Measurements from ENCODE around the gene AGER. TPM values are rescaled to one million over a fixed set of nuclear protein-coding genes. Genes with fewer than 3 reads are reported as not detected.

AGER gene
- total and polyA plus RNA-seq, 9 of the 15 experiments (the other 6 are each of a cell fraction or from before 2014, with no cell fraction given) = 1.2 to 11.5 (median 4.1) TPM

DNA sequence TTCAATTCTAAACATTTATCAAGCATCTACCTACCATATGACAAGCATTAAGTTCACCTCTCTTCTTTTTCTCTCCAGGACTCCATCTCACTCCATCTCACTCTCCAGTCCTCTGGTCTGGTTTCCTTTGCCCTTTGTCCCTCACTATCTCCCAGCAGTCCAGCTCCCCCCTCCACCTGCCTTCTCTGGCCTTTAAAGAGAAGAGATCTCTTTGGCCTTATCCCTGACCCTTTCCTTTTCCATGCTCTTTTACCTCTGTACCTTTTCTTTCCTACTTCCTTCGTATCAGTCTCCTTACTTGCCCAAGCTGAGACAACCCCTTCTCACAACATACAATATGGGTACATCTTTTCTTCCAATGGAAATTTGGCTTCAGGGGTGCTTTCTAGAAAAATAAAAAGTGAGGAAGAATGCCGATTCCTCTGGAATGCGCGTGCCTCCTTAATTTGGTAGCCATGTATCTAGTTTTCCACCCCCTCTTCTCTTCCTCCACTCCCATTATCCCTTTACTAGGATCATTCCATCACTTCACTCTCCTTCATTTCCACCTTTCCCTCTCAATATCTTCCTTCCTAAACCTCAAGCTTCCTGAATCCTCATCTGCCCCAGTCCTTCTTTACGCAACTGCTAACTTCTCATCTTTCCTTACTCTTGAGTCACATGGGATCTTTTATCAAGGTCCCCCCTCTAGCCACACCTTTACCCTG, 7.4 kb downstream of the AGER start (continued):
- TF ChIP-seq HNRNPL (IDR thresholded peaks at IDR 0.05; ENCODE audit: low read depth, low read length) (no peak), ZNF124 (CRISPR knock-in tag; IDR thresholded peaks at IDR 0.05) (no peak), L3MBTL2 (IDR thresholded peaks at IDR 0.05) (no peak), FOXK1 (CRISPR knock-in tag; IDR thresholded peaks at IDR 0.05; ENCODE audit: borderline replicate concordance) (no peak), MED1 (CRISPR knock-in tag; IDR thresholded peaks at IDR 0.05; ENCODE audit: borderline replicate concordance) (no peak), DDX20 (tag; IDR thresholded peaks at IDR 0.05; ENCODE audit: low read depth) (no peak), CREB1 (IDR thresholded peaks at IDR 0.05) (no peak), CREB1 (CRISPR knock-in tag; IDR thresholded peaks at IDR 0.05) (no peak), ARHGAP35 (IDR thresholded peaks at IDR 0.05; ENCODE audit: partially characterized antibody) (peak; percentile 66), ZNF77 (CRISPR knock-in tag; IDR thresholded peaks at IDR 0.05) (0 out of 2 replicates have a peak, but pooled peaks have one; percentile 26), LARP7 (IDR thresholded peaks at IDR 0.05) (peak; percentile 87), ZNF384 (IDR thresholded peaks at IDR 0.05; ENCODE audit: low read depth, low read length) (no peak), FIP1L1 (IDR thresholded peaks at IDR 0.05; ENCODE audit: low read depth, low read length, poor library complexity, severe bottlenecking) (no peak), SIN3B (IDR thresholded peaks at IDR 0.05; ENCODE audit: low read depth) (no peak; the same call in 1 of the 2 replicates), KAT2B (IDR thresholded peaks at IDR 0.05; ENCODE audit: low read depth, low read length) (no peak), ZBTB17 (CRISPR knock-in tag; IDR thresholded peaks at IDR 0.05) (no peak), ZNF79 (CRISPR knock-in tag; IDR thresholded peaks at IDR 0.05; ENCODE audit: low read depth) (no peak), ZNF668 (CRISPR knock-in tag; IDR thresholded peaks at IDR 0.05) (no peak), RHOXF2B (CRISPR knock-in tag; conservative IDR thresholded peaks at IDR 0.05) (no peak), CXXC5 (CRISPR knock-in tag; IDR thresholded peaks at IDR 0.05) (no peak), ZKSCAN3 (CRISPR knock-in tag; IDR thresholded peaks at IDR 0.05) (no peak), DACH1 (IDR thresholded peaks at IDR 0.05; ENCODE audit: partially characterized antibody) (no peak)
- TF ChIP-seq, protein P1, sequence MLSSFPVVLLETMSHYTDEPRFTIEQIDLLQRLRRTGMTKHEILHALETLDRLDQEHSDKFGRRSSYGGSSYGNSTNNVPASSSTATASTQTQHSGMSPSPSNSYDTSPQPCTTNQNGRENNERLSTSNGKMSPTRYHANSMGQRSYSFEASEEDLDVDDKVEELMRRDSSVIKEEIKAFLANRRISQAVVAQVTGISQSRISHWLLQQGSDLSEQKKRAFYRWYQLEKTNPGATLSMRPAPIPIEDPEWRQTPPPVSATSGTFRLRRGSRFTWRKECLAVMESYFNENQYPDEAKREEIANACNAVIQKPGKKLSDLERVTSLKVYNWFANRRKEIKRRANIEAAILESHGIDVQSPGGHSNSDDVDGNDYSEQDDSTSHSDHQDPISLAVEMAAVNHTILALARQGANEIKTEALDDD (IDR thresholded peaks at IDR 0.05) = no peak
- TF ChIP-seq, protein P2, sequence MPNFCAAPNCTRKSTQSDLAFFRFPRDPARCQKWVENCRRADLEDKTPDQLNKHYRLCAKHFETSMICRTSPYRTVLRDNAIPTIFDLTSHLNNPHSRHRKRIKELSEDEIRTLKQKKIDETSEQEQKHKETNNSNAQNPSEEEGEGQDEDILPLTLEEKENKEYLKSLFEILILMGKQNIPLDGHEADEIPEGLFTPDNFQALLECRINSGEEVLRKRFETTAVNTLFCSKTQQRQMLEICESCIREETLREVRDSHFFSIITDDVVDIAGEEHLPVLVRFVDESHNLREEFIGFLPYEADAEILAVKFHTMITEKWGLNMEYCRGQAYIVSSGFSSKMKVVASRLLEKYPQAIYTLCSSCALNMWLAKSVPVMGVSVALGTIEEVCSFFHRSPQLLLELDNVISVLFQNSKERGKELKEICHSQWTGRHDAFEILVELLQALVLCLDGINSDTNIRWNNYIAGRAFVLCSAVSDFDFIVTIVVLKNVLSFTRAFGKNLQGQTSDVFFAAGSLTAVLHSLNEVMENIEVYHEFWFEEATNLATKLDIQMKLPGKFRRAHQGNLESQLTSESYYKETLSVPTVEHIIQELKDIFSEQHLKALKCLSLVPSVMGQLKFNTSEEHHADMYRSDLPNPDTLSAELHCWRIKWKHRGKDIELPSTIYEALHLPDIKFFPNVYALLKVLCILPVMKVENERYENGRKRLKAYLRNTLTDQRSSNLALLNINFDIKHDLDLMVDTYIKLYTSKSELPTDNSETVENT (CRISPR knock-in tag; IDR thresholded peaks at IDR 0.05) = no peak; the same call in 1 of the 2 replicates
- TF ChIP-seq, protein P3, sequence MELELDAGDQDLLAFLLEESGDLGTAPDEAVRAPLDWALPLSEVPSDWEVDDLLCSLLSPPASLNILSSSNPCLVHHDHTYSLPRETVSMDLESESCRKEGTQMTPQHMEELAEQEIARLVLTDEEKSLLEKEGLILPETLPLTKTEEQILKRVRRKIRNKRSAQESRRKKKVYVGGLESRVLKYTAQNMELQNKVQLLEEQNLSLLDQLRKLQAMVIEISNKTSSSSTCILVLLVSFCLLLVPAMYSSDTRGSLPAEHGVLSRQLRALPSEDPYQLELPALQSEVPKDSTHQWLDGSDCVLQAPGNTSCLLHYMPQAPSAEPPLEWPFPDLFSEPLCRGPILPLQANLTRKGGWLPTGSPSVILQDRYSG (tag; conservative IDR thresholded peaks at IDR 0.05; ENCODE audit: low read depth) = no peak
